HCT116 (cell line): Measurements from ENCODE around the gene ARFIP2. TPM values are rescaled to one million over a fixed set of nuclear protein-coding genes. Genes with fewer than 3 reads are reported as not detected.

Source experiments
- ATAC-seq: fragments of 200-7000 bp; cut with Tn5 transposase; 2 replicates; pipeline ENCODE4 v1.9.1; 2020; ENCODE audit warnings: mild to moderate bottlenecking, moderate library complexity
- BruUV-seq: library from RNA; stranded (reverse); fragments of 400-500 nt; replicated peaks from 2 replicates; lab custom pipeline; 2021; lab: Mats Ljungman, UMichigan
- CTCF ChIA-PET: fragments of 300-600 bp; sonication (Branson Sonifier 250); formaldehyde crosslinking; loops from one replicate; lab custom pipeline; 2021; ENCODE audit warnings: antibody characterized with exemption; lab: Charles Lee
- POLR2A ChIA-PET: fragments of 300-600, 350-600 bp; sonication (Branson Sonifier 250); formaldehyde crosslinking; loops from one replicate; lab custom pipeline; 2021; ENCODE audit warnings: antibody characterized with exemption; lab: Charles Lee
- RAD21 ChIA-PET, 2 experiments: fragments of 300-600 bp; sonication (Branson Sonifier 250); formaldehyde crosslinking; loops; one replicate each; lab custom pipeline; 2023; ENCODE audit warnings: low total read pairs in 2 of 2; ENCODE audit not compliant: uncharacterized antibody in 2 of 2, unreplicated experiment in 2 of 2, low non-redundant PET in 1 of 2; lab: Charles Lee
- DNase-seq: peaks from one replicate; pipeline ENCODE4 v3.0.0-alpha.2; 2010; ENCODE audit warnings: low read depth, low spot score
- H2AFZ ChIP-seq: fragments of 200-600 bp; shearing (Covaris generic), sonication (generic); 2 replicates; pipeline ENCODE4 v1.6.1; 2017; ENCODE audit warnings: low read depth, mixed run types, mixed read lengths, antibody characterized with exemption, low read length; ENCODE audit not compliant: poor library complexity, severe bottlenecking
- H3K27ac ChIP-seq: 2 replicates; pipeline ENCODE4 v1.5.1; 2012; ENCODE audit warnings: low read depth, low read length
- H3K27me3 ChIP-seq: fragments of 200-600 bp; sonication (generic); 2 replicates; pipeline ENCODE4 v1.6.1; 2016; ENCODE audit warnings: mixed run types, low read length, mixed read lengths; ENCODE audit not compliant: insufficient read depth
- H3K36me3 ChIP-seq, 2 experiments: fragments of 200-500 bp in 1 of 2; fragments of 200-600 bp in 1 of 2; sonication (Bioruptor generic) in 1 of 2; sonication (generic) in 1 of 2; 2 replicates each; pipeline versions ENCODE4 v1.5.1 to v1.6.1; 2014 to 2016; ENCODE audit warnings: low read length in 2 of 2, inconsistent platforms in 1 of 2, mixed read lengths in 1 of 2, mixed run types in 1 of 2; ENCODE audit not compliant: insufficient read depth in 2 of 2, control insufficient read depth in 1 of 2
- H3K4me1 ChIP-seq, 2 experiments: fragments of 200-600 bp in 1 of 2; sonication (generic) in 1 of 2; 2 replicates each; pipeline versions ENCODE4 v1.5.1 to v1.6.1; 2012 to 2017; ENCODE audit warnings: low read length in 2 of 2, inconsistent platforms in 1 of 2, mild to moderate bottlenecking in 1 of 2, mixed read lengths in 1 of 2, mixed run types in 1 of 2, moderate library complexity in 1 of 2; ENCODE audit not compliant: insufficient read depth in 2 of 2, control insufficient read depth in 1 of 2
- H3K4me2 ChIP-seq: fragments of 200-600 bp; sonication (generic); 2 replicates; pipeline ENCODE4 v1.6.1; 2017; ENCODE audit warnings: mixed run types, low read length, mixed read lengths
- H3K4me3 ChIP-seq, 2 experiments: fragments of 200-600 bp in 1 of 2; sonication (generic) in 1 of 2; replicated peaks in 1 of 2; 2 replicates each; pipeline ENCODE4 v1.5.1; 2011 to 2016; ENCODE audit warnings: low read length in 2 of 2, control low read depth in 1 of 2, low read depth in 1 of 2, mild to moderate bottlenecking in 1 of 2, mixed read lengths in 1 of 2, mixed run types in 1 of 2
- H3K79me2 ChIP-seq: fragments of 200-600 bp; sonication (generic); 2 replicates; pipeline ENCODE4 v1.6.1; 2017; ENCODE audit warnings: mild to moderate bottlenecking, mixed run types, low read length, moderate library complexity, mixed read lengths; ENCODE audit not compliant: insufficient read depth
- H3K9ac ChIP-seq: fragments of 200-600 bp; sonication (generic); 2 replicates; pipeline ENCODE4 v1.6.1; 2016; ENCODE audit warnings: low read length, mixed read lengths
- H3K9me2 ChIP-seq: fragments of 200-600 bp; sonication (generic), shearing (Covaris generic); 2 replicates; pipeline ENCODE4 v1.6.1; 2017; ENCODE audit warnings: mixed run types, mild to moderate bottlenecking, moderate library complexity; ENCODE audit not compliant: insufficient read depth
- H3K9me3 ChIP-seq, 2 experiments: fragments of 200-500 bp in 1 of 2; fragments of 200-600 bp in 1 of 2; sonication (Bioruptor generic) in 1 of 2; sonication (generic) in 1 of 2; 2 replicates each; pipeline ENCODE4 v1.6.1; 2014 to 2017; ENCODE audit warnings: low read length in 2 of 2, mixed read lengths in 2 of 2, inconsistent platforms in 1 of 2, low read depth in 1 of 2, mild to moderate bottlenecking in 1 of 2, mixed run types in 1 of 2, moderate library complexity in 1 of 2; ENCODE audit not compliant: control insufficient read depth in 1 of 2, insufficient read depth in 1 of 2
- H4K20me1 ChIP-seq: fragments of 200-600 bp; sonication (generic), shearing (Covaris generic); 2 replicates; pipeline ENCODE4 v1.6.1; 2017; ENCODE audit warnings: mixed run types, mild to moderate bottlenecking, moderate library complexity; ENCODE audit not compliant: insufficient read depth
- EZH2phosphoT487 ChIP-seq: fragments of 200-600 bp; IDR thresholded peaks from 2 replicates; pipeline ENCODE4 v1.6.1; 2018; ENCODE audit warnings: antibody characterized with exemption, borderline replicate concordance
- POLR2A ChIP-seq: IDR thresholded peaks from 2 replicates; pipeline ENCODE4 v1.7.0; 2011; ENCODE audit warnings: borderline replicate concordance; ENCODE audit not compliant: insufficient read depth, insufficient read length; ENCODE audit errors: extremely low read depth
- POLR2AphosphoS5 ChIP-seq: IDR thresholded peaks from 2 replicates; pipeline ENCODE4 v1.6.1; 2011; ENCODE audit warnings: mild to moderate bottlenecking, low read depth, low read length, moderate library complexity
- TCF7L2 ChIP-seq: IDR thresholded peaks from 2 replicates; pipeline ENCODE4 v1.7.0; 2011; ENCODE audit warnings: borderline replicate concordance, inconsistent platforms; ENCODE audit not compliant: insufficient read depth, insufficient read length; ENCODE audit errors: extremely low read depth
- YY1 ChIP-seq: IDR thresholded peaks from 2 replicates; pipeline ENCODE4 v1.6.1; 2011; ENCODE audit warnings: low read length, low read depth, moderate library complexity, mild to moderate bottlenecking; ENCODE audit not compliant: insufficient replicate concordance; ENCODE audit errors: extremely low read depth
- ZNF274 ChIP-seq: fragments of 200-500 bp; sonication (Bioruptor generic); IDR thresholded peaks from 2 replicates; pipeline ENCODE4 v1.6.1; 2014; ENCODE audit warnings: mild to moderate bottlenecking, low read depth, low read length, inconsistent platforms
- intact Hi-C: fragments of 100-400 bp; cut with micrococcal nuclease; formaldehyde crosslinking; loops from 2 replicates; pipeline ENCODE4 v1.10.0; 2022
- total RNA-seq: library from RNA; stranded (reverse); gene quantifications from one replicate; pipeline ENCODE4 v1.2.1, GENCODE V29; 2021; ENCODE audit not compliant: unreplicated experiment
- TF ChIP-seq, protein P1 (sequence below): IDR thresholded peaks from 2 replicates; pipeline ENCODE4 v1.6.1; 2011; ENCODE audit warnings: mild to moderate bottlenecking, low read length, moderate library complexity; ENCODE audit not compliant: insufficient replicate concordance; ENCODE audit errors: extremely low read depth
- TF ChIP-seq, protein P2 (sequence below): IDR thresholded peaks from 2 replicates; pipeline ENCODE4 v1.6.1; 2012

Gene ARFIP2
- total RNA-seq, 1 experiment from 2014 or later, result 77.9 TPM

DNA sequence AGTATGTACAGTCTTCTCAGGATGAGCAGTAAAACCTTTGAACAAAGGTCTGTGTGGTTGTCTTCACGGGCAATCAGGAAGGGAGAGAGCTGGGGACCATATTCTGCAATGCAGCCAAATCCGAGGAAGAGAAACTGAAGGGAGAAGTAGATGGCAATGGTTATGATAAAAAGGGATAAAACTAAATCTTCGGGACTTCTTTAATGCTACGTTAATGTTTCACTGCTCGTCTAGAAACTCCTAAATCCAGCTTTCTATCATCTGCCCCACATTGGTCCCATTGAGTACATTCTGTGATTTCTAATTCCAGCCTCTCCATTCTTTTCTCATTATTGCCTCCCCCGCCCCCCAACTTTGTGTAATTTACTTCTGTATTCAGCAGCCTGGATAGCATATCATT, 1.9 kb upstream of the ARFIP2 start:
- H3K9me3 ChIP-seq, result no peaks in the 10 kb centered on the region
- TF ChIP-seq ZNF274 (no peak), EZH2phosphoT487 (no peak), YY1 (no peak), POLR2AphosphoS5 (no peak), POLR2A (no peak), TCF7L2 (no peak)
- TF ChIP-seq, protein P1, sequence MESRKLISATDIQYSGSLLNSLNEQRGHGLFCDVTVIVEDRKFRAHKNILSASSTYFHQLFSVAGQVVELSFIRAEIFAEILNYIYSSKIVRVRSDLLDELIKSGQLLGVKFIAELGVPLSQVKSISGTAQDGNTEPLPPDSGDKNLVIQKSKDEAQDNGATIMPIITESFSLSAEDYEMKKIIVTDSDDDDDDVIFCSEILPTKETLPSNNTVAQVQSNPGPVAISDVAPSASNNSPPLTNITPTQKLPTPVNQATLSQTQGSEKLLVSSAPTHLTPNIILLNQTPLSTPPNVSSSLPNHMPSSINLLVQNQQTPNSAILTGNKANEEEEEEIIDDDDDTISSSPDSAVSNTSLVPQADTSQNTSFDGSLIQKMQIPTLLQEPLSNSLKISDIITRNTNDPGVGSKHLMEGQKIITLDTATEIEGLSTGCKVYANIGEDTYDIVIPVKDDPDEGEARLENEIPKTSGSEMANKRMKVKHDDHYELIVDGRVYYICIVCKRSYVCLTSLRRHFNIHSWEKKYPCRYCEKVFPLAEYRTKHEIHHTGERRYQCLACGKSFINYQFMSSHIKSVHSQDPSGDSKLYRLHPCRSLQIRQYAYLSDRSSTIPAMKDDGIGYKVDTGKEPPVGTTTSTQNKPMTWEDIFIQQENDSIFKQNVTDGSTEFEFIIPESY, result no peak
- TF ChIP-seq, protein P2, sequence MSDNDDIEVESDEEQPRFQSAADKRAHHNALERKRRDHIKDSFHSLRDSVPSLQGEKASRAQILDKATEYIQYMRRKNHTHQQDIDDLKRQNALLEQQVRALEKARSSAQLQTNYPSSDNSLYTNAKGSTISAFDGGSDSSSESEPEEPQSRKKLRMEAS, result no peak
- ChIA-PET CTCF (no interaction called here), POLR2A (no interaction called here), RAD21 (no interaction called here)
- no TSS peak for BruUV-seq
- H4K20me1 ChIP-seq, result no peaks in the 10 kb centered on the region; the same call in 1 of the 2 replicates
- H3K9ac ChIP-seq, result no peak overlapping the region; the same call in 1 of the 2 replicates
- DNase-seq (no peak), ATAC-seq (no peak)
- peaks cover 13 to 21% of the 10 kb centered on the region in 2 experiments; a peak in 3 of 4 replicates for H3K4me1 ChIP-seq
- H3K4me3 ChIP-seq, result no peak overlapping the region
- H3K36me3 ChIP-seq, result peaks cover 28 to 62% of the 10 kb centered on the region in 2 experiments
- H3K79me2 ChIP-seq, result peaks cover 52% of the 10 kb centered on the region
- no peaks in the 10 kb centered on the region for H3K9me2 ChIP-seq
- H3K27me3 ChIP-seq, result no peaks in the 10 kb centered on the region
- no peak overlapping the region for H2AFZ ChIP-seq
- intact Hi-C loops, result no loop called here
- H3K27ac ChIP-seq, result no peak overlapping the region
- peak overlapping the region; percentile 93; the same call in 1 of the 2 replicates for H3K4me2 ChIP-seq
